ENCODE results near the gene WBP2. TPM values are rescaled to one million over a fixed set of nuclear protein-coding genes. Genes with fewer than 3 reads are reported as not detected.

WBP2 gene
- total RNA-seq, 1 experiment from 2014 or later, result 132 TPM

- Histone ChIP-seq H3K9me2 (ENCODE audit: insufficient read depth) (no peaks in the 10 kb centered on the region), H4K20me1 (ENCODE audit: insufficient read depth) (no peaks in the 10 kb centered on the region), H2AFZ (ENCODE audit: low read depth, low read length, poor library complexity, severe bottlenecking) (no peak overlapping the region), H3K36me3 (ENCODE audit: control insufficient read depth in 1 of 2, insufficient read depth in 2 of 2, low read length in 2 of 2) (no peaks in the 10 kb centered on the region), H3K9me3 (ENCODE audit: control insufficient read depth in 1 of 2, insufficient read depth in 1 of 2, low read depth in 1 of 2, low read length in 2 of 2) (no peaks in the 10 kb centered on the region), H3K79me2 (ENCODE audit: insufficient read depth, low read length) (no peaks in the 10 kb centered on the region), H3K9ac (ENCODE audit: low read length) (no peak overlapping the region), H3K4me2 (ENCODE audit: low read length) (peak overlapping the region; percentile 25; the same call in 1 of the 2 replicates), H3K4me1 (ENCODE audit: control insufficient read depth in 1 of 2, insufficient read depth in 2 of 2, low read length in 2 of 2) (peaks cover 3 to 12% of the 10 kb centered on the region in 2 experiments; a peak in 2 of 4 replicates), H3K27ac (ENCODE audit: low read depth, low read length) (no peak overlapping the region), H3K27me3 (ENCODE audit: insufficient read depth, low read length) (no peaks in the 10 kb centered on the region), H3K4me3 (replicated peaks in 1 of 2; ENCODE audit: low read depth in 1 of 2, low read length in 2 of 2) (no peak overlapping the region)
- BruUV-seq (replicated peaks), result no TSS peak
- ChIA-PET RAD21 (ENCODE audit: low non-redundant PET in 1 of 2, low total read pairs in 2 of 2, uncharacterized antibody in 2 of 2, unreplicated experiment in 2 of 2) (no interaction called here), CTCF (interaction anchor here (0.9 kb wide), 1 partner anchor 13 kb away, joined by 3 read pairs; no protein-coding TSS in a partner anchor), POLR2A (no interaction called here)
- intact Hi-C loops (cut with micrococcal nuclease), result no loop called here
- no peak for ATAC-seq
- DNase-seq (ENCODE audit: low read depth, low spot score), result no peak
- TF ChIP-seq ELF1 (IDR thresholded peaks at IDR 0.05; ENCODE audit: borderline replicate concordance, low read depth), result no peak
- TF ChIP-seq POLR2AphosphoS5 (IDR thresholded peaks at IDR 0.05; ENCODE audit: low read depth, low read length), result no peak
- no peak for TF ChIP-seq REST (IDR thresholded peaks at IDR 0.05; ENCODE audit: low read depth)
- TF ChIP-seq, protein P1, sequence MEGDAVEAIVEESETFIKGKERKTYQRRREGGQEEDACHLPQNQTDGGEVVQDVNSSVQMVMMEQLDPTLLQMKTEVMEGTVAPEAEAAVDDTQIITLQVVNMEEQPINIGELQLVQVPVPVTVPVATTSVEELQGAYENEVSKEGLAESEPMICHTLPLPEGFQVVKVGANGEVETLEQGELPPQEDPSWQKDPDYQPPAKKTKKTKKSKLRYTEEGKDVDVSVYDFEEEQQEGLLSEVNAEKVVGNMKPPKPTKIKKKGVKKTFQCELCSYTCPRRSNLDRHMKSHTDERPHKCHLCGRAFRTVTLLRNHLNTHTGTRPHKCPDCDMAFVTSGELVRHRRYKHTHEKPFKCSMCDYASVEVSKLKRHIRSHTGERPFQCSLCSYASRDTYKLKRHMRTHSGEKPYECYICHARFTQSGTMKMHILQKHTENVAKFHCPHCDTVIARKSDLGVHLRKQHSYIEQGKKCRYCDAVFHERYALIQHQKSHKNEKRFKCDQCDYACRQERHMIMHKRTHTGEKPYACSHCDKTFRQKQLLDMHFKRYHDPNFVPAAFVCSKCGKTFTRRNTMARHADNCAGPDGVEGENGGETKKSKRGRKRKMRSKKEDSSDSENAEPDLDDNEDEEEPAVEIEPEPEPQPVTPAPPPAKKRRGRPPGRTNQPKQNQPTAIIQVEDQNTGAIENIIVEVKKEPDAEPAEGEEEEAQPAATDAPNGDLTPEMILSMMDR (IDR thresholded peaks at IDR 0.05 in 2 of 3, conservative IDR thresholded peaks at IDR 0.05 in 1 of 3; ENCODE audit: borderline replicate concordance in 1 of 3, insufficient read depth in 1 of 3, low read depth in 2 of 3, low read length in 2 of 3), result no peak
- no peak for TF ChIP-seq SRF (IDR thresholded peaks at IDR 0.05; ENCODE audit: low read depth)
- no peak for TF ChIP-seq EGR1 (IDR thresholded peaks at IDR 0.05; ENCODE audit: low read depth)
- no peak for TF ChIP-seq ATF3 (IDR thresholded peaks at IDR 0.05)
- no peak for TF ChIP-seq EZH2phosphoT487 (IDR thresholded peaks at IDR 0.05; ENCODE audit: borderline replicate concordance)
- no peak for TF ChIP-seq ZFX (IDR thresholded peaks at IDR 0.05)
- no peak for TF ChIP-seq YY1 (IDR thresholded peaks at IDR 0.05; ENCODE audit: extremely low read depth, insufficient replicate concordance, low read depth, low read length)
- TF ChIP-seq CBX3 (IDR thresholded peaks at IDR 0.05; ENCODE audit: low read depth), result no peak
- no peak for TF ChIP-seq FOSL1 (IDR thresholded peaks at IDR 0.05; ENCODE audit: low read depth)
- TF ChIP-seq ZNF274 (IDR thresholded peaks at IDR 0.05; ENCODE audit: low read depth, low read length), result no peak
- TF ChIP-seq TCF7L2 (IDR thresholded peaks at IDR 0.05; ENCODE audit: borderline replicate concordance, extremely low read depth, insufficient read depth, insufficient read length), result no peak
- no peak for TF ChIP-seq POLR2A (IDR thresholded peaks at IDR 0.05; ENCODE audit: borderline replicate concordance, extremely low read depth, insufficient read depth, insufficient read length)
- no peak for TF ChIP-seq ZBTB33 (IDR thresholded peaks at IDR 0.05; ENCODE audit: extremely low read depth, insufficient replicate concordance, low read length)
- no peak for TF ChIP-seq JUND (IDR thresholded peaks at IDR 0.05)
- TF ChIP-seq, protein P2, sequence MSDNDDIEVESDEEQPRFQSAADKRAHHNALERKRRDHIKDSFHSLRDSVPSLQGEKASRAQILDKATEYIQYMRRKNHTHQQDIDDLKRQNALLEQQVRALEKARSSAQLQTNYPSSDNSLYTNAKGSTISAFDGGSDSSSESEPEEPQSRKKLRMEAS (IDR thresholded peaks at IDR 0.05), result no peak
These were observed 22.9 kb downstream of the WBP2 start for GRCh38 chr17:75832164-75832651.

Data from HCT116 (cell line).